Measurements from ENCODE around the gene MAD1L1. TPM values are rescaled to one million over a fixed set of nuclear protein-coding genes. Genes with fewer than 3 reads are reported as not detected.

MAD1L1 gene
- polyA plus RNA-seq, 1 experiment = 32.0 TPM

- no peaks in the 10 kb centered on the region; the same call in 1 of the 2 replicates for H3K36me3 ChIP-seq (ENCODE audit: control insufficient read depth, insufficient read depth, low read length)
- ChIA-PET CTCF (no interaction called here), POLR2A (no interaction called here)
- no peak for DNase-seq (ENCODE audit: low read depth)
- H3K27me3 ChIP-seq (ENCODE audit: control insufficient read depth, insufficient read depth, low read length) = no peaks in the 10 kb centered on the region
- H3K4me3 ChIP-seq (ENCODE audit: low read depth, low read length) = no peak overlapping the region
- TF ChIP-seq, protein P1, sequence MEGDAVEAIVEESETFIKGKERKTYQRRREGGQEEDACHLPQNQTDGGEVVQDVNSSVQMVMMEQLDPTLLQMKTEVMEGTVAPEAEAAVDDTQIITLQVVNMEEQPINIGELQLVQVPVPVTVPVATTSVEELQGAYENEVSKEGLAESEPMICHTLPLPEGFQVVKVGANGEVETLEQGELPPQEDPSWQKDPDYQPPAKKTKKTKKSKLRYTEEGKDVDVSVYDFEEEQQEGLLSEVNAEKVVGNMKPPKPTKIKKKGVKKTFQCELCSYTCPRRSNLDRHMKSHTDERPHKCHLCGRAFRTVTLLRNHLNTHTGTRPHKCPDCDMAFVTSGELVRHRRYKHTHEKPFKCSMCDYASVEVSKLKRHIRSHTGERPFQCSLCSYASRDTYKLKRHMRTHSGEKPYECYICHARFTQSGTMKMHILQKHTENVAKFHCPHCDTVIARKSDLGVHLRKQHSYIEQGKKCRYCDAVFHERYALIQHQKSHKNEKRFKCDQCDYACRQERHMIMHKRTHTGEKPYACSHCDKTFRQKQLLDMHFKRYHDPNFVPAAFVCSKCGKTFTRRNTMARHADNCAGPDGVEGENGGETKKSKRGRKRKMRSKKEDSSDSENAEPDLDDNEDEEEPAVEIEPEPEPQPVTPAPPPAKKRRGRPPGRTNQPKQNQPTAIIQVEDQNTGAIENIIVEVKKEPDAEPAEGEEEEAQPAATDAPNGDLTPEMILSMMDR (IDR thresholded peaks at IDR 0.05; ENCODE audit: insufficient read depth, low read depth, low read length) = no peak
Observed at GRCh38 chr7:1993776-1994740, 238.7 kb downstream of the MAD1L1 start.

- Histone ChIP-seq H3K36me3 (ENCODE audit: control insufficient read depth, insufficient read depth, low read length) (no peaks in the 10 kb centered on the region; the same call in 1 of the 2 replicates), H3K27me3 (ENCODE audit: control insufficient read depth, insufficient read depth, low read length) (no peaks in the 10 kb centered on the region), H3K4me3 (ENCODE audit: low read depth, low read length) (no peak overlapping the region)
- ChIA-PET POLR2A (no interaction called here), CTCF (interaction anchor here (1.2 kb wide), 1 partner anchor 9 kb away, joined by 3 read pairs; no protein-coding TSS in a partner anchor)
- TF ChIP-seq, protein P1 (IDR thresholded peaks at IDR 0.05; ENCODE audit: insufficient read depth, low read depth, low read length) = no peak
- DNase-seq (ENCODE audit: low read depth) = no peak
Observed at GRCh38 chr7:1993031-1993695, 239.6 kb downstream of the MAD1L1 start.

GRCh38 chr7:1992554-1992953, 240.2 kb downstream of the MAD1L1 start:
- DNase-seq (ENCODE audit: low read depth) = no peak
- POLR2A ChIA-PET = no interaction called here
- TF ChIP-seq, protein P1 (IDR thresholded peaks at IDR 0.05; ENCODE audit: insufficient read depth, low read depth, low read length) = no peak
- CTCF ChIA-PET = interaction anchor here (1.2 kb wide), 1 partner anchor 9 kb away, joined by 3 read pairs; no protein-coding TSS in a partner anchor
- Histone ChIP-seq H3K36me3 (ENCODE audit: control insufficient read depth, insufficient read depth, low read length) (no peaks in the 10 kb centered on the region; the same call in 1 of the 2 replicates), H3K4me3 (ENCODE audit: low read depth, low read length) (no peak overlapping the region), H3K27me3 (ENCODE audit: control insufficient read depth, insufficient read depth, low read length) (no peaks in the 10 kb centered on the region)

DNA sequence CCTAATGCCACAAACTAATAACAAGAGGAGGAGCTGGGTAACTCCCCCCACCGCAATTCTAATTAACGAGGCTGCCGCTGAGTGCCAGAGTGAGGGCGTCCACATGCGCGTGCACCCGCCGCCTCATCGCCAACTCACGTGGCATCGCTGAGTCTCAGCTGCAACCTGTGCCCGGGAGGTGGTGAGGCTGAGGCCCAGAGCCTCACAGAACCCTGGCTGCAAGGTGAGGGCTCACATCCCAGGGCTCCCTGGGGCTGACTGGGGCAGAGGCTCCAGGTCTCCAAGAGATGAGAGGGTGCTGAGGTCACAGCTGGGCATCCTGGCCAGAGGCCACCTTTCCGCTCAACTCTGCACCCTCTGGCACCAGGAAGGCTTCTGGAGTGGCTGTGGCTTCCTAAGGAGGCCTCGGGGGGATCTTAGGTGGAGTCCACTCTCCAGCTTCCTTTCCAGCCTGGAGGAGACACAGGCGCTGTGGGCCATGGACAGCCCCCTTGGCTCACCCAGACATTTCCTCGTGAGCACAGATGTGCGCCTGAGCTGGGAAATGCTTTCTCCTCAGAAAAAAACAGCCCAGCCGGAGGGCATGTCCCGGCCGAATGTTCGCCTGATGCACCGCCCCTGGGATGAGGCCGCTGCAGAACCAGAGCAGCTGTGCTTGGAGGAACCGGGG, 242.6 kb downstream of the MAD1L1 start:
- TF ChIP-seq, protein P1 (IDR thresholded peaks at IDR 0.05; ENCODE audit: insufficient read depth, low read depth, low read length) = no peak
- POLR2A ChIA-PET = no interaction called here
- CTCF ChIA-PET = no interaction called here
- H3K27me3 ChIP-seq (ENCODE audit: control insufficient read depth, insufficient read depth, low read length) = no peaks in the 10 kb centered on the region
- H3K4me3 ChIP-seq (ENCODE audit: low read depth, low read length) = no peak overlapping the region
- H3K36me3 ChIP-seq (ENCODE audit: control insufficient read depth, insufficient read depth, low read length) = no peaks in the 10 kb centered on the region
- DNase-seq (ENCODE audit: low read depth) = no peak
